Measurements from ENCODE around the gene ZBED5.
"Not testable (repeated sequence)": the region's sequence is repeated elsewhere in the genome, so short reads cannot be mapped to it uniquely, and the experiment has no call there.

ZBED5 gene

GRCh38 chr11:10844356-10844755 lies 13.5 kb downstream of the ZBED5 start:
- no peak for TF ChIP-seq CTCF (conservative IDR thresholded peaks at IDR 0.05; ENCODE audit: low read depth, low read length)
- no peak for DNase-seq (ENCODE audit: low read depth)
- H3K4me3 ChIP-seq (ENCODE audit: low read depth, low read length) = no peak overlapping the region

GRCh38 chr11:10838881-10839280 lies 19.0 kb downstream of the ZBED5 start:
- DNase-seq (ENCODE audit: low read depth) = no peak
- no peak overlapping the region for H3K4me3 ChIP-seq (ENCODE audit: low read depth, low read length)
- no peak for TF ChIP-seq CTCF (conservative IDR thresholded peaks at IDR 0.05; ENCODE audit: low read depth, low read length)

- no peak overlapping the region for H3K4me3 ChIP-seq (ENCODE audit: low read depth, low read length)
- no peak for TF ChIP-seq CTCF (conservative IDR thresholded peaks at IDR 0.05; ENCODE audit: low read depth, low read length)
- DNase-seq (ENCODE audit: low read depth) = no peak
Measured at GRCh38 chr11:10838083-10838482, 19.8 kb downstream of the ZBED5 start.

- H3K4me3 ChIP-seq (ENCODE audit: low read depth, low read length) = not testable (repeated sequence)
Measured at GRCh38 chr11:10836884-10837283, 21.0 kb downstream of the ZBED5 start.

GRCh38 chr11:10829139-10829538 lies 28.7 kb downstream of the ZBED5 start:
- no peak for TF ChIP-seq CTCF (conservative IDR thresholded peaks at IDR 0.05; ENCODE audit: low read depth, low read length)
- DNase-seq (ENCODE audit: low read depth) = no peak

More at GRCh38 chr11:10836884-10837283, 21.0 kb downstream of the ZBED5 start:
- DNase-seq (ENCODE audit: low read depth) = not testable (repeated sequence)

GRCh38 chr11:10828402-10828801 lies 29.5 kb downstream of the ZBED5 start:
- H3K4me3 ChIP-seq (ENCODE audit: low read depth, low read length) = no peak overlapping the region
- DNase-seq (ENCODE audit: low read depth) = no peak
- TF ChIP-seq CTCF (conservative IDR thresholded peaks at IDR 0.05; ENCODE audit: low read depth, low read length) = no peak

More at GRCh38 chr11:10829139-10829538, 28.7 kb downstream of the ZBED5 start:
- H3K4me3 ChIP-seq (ENCODE audit: low read depth, low read length) = no peak overlapping the region

- TF ChIP-seq CTCF (conservative IDR thresholded peaks at IDR 0.05; ENCODE audit: low read depth, low read length) = no peak
- no peak for DNase-seq (ENCODE audit: low read depth)
Measured at GRCh38 chr11:10824888-10825287, 33.0 kb downstream of the ZBED5 start.

GRCh38 chr11:10823152-10823579 lies 34.7 kb downstream of the ZBED5 start:
- no peak overlapping the region for H3K4me3 ChIP-seq (ENCODE audit: low read depth, low read length)
- DNase-seq (ENCODE audit: low read depth) = no peak
- no peak for TF ChIP-seq CTCF (conservative IDR thresholded peaks at IDR 0.05; ENCODE audit: low read depth, low read length)

More at GRCh38 chr11:10824888-10825287, 33.0 kb downstream of the ZBED5 start:
- H3K4me3 ChIP-seq (ENCODE audit: low read depth, low read length) = no peak overlapping the region

GRCh38 chr11:10822491-10822890 lies 35.4 kb downstream of the ZBED5 start:
- not testable (repeated sequence) for H3K4me3 ChIP-seq (ENCODE audit: low read depth, low read length); DNase-seq (ENCODE audit: low read depth)
